ENCODE measurements around the gene ARHGAP9. TPM values are rescaled to one million over a fixed set of nuclear protein-coding genes. Genes with fewer than 3 reads are reported as not detected.

ARHGAP9 gene
- total and polyA plus RNA-seq, 12 donors: 1.3 to 46.4 (median 16.8) TPM

DNA sequence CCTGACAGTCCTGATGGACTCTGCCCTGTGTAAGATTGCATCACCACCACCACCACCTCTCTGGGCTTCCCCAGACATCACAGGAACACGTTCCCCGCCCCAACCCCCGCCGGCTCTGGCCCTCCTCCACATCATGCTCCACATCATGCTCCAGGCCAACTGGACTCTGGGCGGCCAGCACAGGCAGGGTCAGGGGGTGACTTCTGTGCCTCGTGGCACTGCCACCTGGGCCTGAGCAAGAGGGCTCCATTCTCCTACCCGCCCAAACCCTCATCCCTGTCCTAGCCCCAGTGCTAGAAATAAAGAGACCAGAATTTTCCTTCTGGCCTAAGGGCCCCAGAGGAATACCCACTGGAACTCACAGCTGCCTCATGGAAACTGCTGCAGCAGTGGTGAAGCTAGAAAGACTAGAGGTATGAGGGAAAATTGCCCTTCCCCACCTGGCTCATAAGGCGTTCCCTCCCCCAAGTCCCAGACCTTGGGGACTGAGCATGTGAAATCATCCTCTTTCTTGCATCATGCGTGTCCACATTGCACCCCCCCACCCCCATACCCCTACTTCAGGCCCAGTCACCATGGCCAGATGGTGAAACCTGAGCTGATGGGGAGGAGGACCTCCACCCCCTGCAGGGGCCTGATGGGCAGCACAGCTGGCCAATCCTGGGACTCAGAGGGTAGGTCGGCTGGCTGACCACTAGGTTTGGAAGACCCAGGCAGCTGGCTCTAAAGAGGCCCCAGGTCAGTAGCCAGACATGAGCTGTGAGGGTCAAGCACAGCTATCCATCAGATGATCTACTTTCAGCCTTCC lies 24.9 kb downstream of the ARHGAP9 start, which contains the start of gene INHBE:
Gene INHBE (plus strand): TSS at position 742 of the 808 bp plus-strand sequence. CDS start 230 bp downstream, outside the sequence.
- DNase-seq: no peak
- intact Hi-C loops (cut with DNase I): loop anchor here (5.0 kb wide), 3 partner anchors 147 to 242 kb away; no protein-coding TSS in a partner anchor

DNA sequence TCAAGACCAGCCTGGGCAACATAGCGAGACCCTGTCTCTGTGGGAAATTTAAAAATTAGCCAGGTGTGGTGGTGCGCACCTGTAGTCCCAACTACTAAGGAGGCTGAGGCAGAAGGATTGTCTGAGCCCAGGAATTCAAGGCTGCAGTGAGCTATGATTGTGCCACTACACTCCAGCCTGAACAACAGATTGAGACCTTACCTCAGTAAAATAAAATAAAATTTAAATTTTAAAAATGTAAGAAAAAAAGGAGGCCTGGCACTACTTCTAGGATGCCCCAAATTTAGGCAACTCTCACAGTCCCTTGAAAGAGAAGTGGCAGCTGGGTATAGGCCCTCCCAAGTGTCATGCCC lies 25.5 kb downstream of the ARHGAP9 start:
- H3K9me3 ChIP-seq (replicated peaks in 1 of 3): no peaks in the 10 kb centered on the region
- no peak for TF ChIP-seq POLR2A (IDR thresholded peaks at IDR 0.05)
- TF ChIP-seq, protein P1, sequence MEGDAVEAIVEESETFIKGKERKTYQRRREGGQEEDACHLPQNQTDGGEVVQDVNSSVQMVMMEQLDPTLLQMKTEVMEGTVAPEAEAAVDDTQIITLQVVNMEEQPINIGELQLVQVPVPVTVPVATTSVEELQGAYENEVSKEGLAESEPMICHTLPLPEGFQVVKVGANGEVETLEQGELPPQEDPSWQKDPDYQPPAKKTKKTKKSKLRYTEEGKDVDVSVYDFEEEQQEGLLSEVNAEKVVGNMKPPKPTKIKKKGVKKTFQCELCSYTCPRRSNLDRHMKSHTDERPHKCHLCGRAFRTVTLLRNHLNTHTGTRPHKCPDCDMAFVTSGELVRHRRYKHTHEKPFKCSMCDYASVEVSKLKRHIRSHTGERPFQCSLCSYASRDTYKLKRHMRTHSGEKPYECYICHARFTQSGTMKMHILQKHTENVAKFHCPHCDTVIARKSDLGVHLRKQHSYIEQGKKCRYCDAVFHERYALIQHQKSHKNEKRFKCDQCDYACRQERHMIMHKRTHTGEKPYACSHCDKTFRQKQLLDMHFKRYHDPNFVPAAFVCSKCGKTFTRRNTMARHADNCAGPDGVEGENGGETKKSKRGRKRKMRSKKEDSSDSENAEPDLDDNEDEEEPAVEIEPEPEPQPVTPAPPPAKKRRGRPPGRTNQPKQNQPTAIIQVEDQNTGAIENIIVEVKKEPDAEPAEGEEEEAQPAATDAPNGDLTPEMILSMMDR (IDR thresholded peaks at IDR 0.05): no peak
- no peaks in the 10 kb centered on the region for H3K36me3 ChIP-seq (replicated peaks in 1 of 2)
- H3K4me3 ChIP-seq: no peak overlapping the region
- WGBS, 4 donors: 79 to 95% (median 86%) methylated on average over 2 of the region's 2 CpGs
- intact Hi-C loops (cut with DNase I): loop anchor here (5.0 kb wide), 3 partner anchors 147 to 242 kb away; no protein-coding TSS in a partner anchor
- no peak for DNase-seq
- H3K4me1 ChIP-seq (replicated peaks in 1 of 2): peaks cover 0 to 7% of the 10 kb centered on the region in 2 donors
- H3K27me3 ChIP-seq: no peaks in the 10 kb centered on the region
- no peak overlapping the region for H3K27ac ChIP-seq

More for the DNA sequence above, 24.9 kb downstream of the ARHGAP9 start, which contains the start of gene INHBE:
- H3K4me3 ChIP-seq: no peak within 1 kb of the TSS
- no peak within 1 kb of the TSS for H3K27ac ChIP-seq
- peaks cover 0 to 7% of the 10 kb centered on the region in 2 donors for H3K4me1 ChIP-seq (replicated peaks in 1 of 2)
- 60 to 68% (median 63%) methylated on average over 6 to 10 of the region's 10 CpGs for WGBS, 4 donors
- H3K27me3 ChIP-seq: no peaks in the 10 kb centered on the region
- no peak for TF ChIP-seq POLR2A (IDR thresholded peaks at IDR 0.05)
- TF ChIP-seq, protein P1 (IDR thresholded peaks at IDR 0.05): no peak
- no peaks in the 10 kb centered on the region for H3K9me3 ChIP-seq (replicated peaks in 1 of 3)
- no peaks in the 10 kb centered on the region for H3K36me3 ChIP-seq (replicated peaks in 1 of 2)

DNA sequence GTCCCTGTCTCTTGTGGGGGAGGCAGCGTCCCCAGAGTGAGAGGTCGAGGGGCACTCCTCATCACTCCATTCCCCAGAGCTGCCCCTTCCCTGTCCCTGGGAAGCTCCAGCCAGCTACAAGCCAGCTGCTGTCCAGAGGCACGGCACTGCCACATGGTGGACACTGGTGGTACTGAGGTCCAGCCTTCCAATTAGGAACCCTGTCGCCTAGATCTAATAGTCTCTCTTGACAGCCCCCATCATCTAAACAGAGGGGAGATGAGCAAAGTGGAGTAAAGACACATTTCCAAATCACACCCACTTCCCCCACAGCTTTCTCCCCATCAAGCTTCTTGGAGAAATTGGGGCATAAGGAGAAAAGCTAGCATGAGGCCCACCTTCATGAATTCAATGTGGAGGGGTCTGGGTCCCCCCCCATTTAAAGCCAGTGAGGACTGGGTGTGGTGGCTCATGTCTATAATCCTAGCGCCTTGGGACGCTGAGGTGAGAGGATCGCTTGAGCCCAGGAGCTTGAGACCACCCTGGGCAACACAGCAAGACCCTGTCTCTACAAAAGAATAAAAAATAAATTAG lies 26.6 kb downstream of the ARHGAP9 start:
- DNase-seq: peak; percentile 75 to 93 (median 84)
- no peaks in the 10 kb centered on the region for H3K27me3 ChIP-seq
- intact Hi-C loops (cut with DNase I): loop anchor here (2.0 to 5.0 kb wide), 4 partner anchors 146 to 241 kb away; no protein-coding TSS in a partner anchor
- no peaks in the 10 kb centered on the region for H3K4me1 ChIP-seq (replicated peaks in 1 of 2)
- 7 to 36% (median 16%) methylated on average over 4 to 7 of the region's 7 CpGs for WGBS, 4 donors
- TF ChIP-seq, protein P1 (IDR thresholded peaks at IDR 0.05): peak; percentile 83 to 96 (median 92)
- TF ChIP-seq POLR2A (IDR thresholded peaks at IDR 0.05): no peak
- no peak overlapping the region for H3K4me3 ChIP-seq
- no peaks in the 10 kb centered on the region for H3K36me3 ChIP-seq (replicated peaks in 1 of 2)
- H3K9me3 ChIP-seq (replicated peaks in 1 of 3): no peaks in the 10 kb centered on the region
- no peak overlapping the region for H3K27ac ChIP-seq

DNA sequence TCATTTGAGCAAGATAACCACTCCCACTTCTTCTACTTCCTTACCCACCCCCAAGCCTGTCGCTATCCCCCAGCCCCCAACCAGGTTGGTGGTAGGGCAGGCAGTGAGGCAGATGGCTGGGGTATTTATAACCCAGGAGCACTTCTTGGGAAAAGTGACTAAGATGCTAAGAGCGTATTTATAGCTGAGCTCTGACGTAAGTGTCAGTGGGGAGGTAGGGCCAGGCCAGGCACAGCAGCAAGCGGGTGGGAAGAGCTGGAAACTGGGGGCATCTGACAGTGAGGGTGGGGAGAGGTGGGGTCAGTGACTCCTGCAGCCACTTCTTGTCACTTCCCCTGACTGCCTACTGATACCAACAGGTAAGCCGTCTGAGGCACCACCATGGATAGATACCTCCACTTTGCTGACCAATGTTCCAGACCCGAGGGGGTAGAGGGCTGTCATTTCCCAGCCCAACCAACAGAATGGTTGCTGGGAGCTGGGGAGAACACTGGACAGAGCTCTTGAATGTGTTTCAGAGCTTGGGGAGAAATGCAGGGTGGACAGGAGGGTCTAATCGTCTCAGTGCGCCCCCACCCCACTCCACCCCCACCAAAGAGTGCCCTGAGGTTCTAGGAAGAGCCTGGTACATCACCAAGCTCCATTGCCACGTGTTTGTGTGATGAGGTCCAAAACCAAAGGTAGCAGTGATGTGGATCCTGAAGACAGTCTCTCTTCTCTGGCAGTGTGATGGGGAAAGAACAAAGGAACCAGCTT lies 27.3 kb downstream of the ARHGAP9 start:
- DNase-seq: peak in 1 of 7 donors; percentile 65
- H3K4me1 ChIP-seq (replicated peaks in 1 of 2): no peaks in the 10 kb centered on the region
- WGBS, 4 donors: 9 to 22% (median 21%) methylated on average over 7 to 9 of the region's 9 CpGs
- no peak for TF ChIP-seq POLR2A (IDR thresholded peaks at IDR 0.05)
- TF ChIP-seq, protein P1 (IDR thresholded peaks at IDR 0.05): no peak
- no peaks in the 10 kb centered on the region for H3K36me3 ChIP-seq (replicated peaks in 1 of 2)
- H3K9me3 ChIP-seq (replicated peaks in 1 of 3): no peaks in the 10 kb centered on the region
- intact Hi-C loops (cut with DNase I): loop anchor here (2.0 to 5.0 kb wide), 4 partner anchors 145 to 240 kb away; no protein-coding TSS in a partner anchor
- no peak overlapping the region for H3K27ac ChIP-seq
- H3K27me3 ChIP-seq: no peaks in the 10 kb centered on the region
- no peak overlapping the region for H3K4me3 ChIP-seq
